H1 (cell line): Measurements from ENCODE around the gene MRPL45. TPM values are rescaled to one million over a fixed set of nuclear protein-coding genes. Genes with fewer than 3 reads are reported as not detected.

Source experiments
- ATF2 ChIP-seq: IDR thresholded peaks from 2 replicates; pipeline ENCODE4 v1.6.1; 2012; ENCODE audit warnings: low read length, inconsistent platforms
- BACH1 ChIP-seq: IDR thresholded peaks from 2 replicates; pipeline ENCODE4 v1.6.1; 2012; ENCODE audit warnings: low read length, improper control_type of control experiment
- JUND ChIP-seq: IDR thresholded peaks from 2 replicates; pipeline ENCODE4 v1.6.1; 2011; ENCODE audit warnings: mild to moderate bottlenecking, improper control_type of control experiment, low read length
- KDM5A ChIP-seq: fragments of 200-600 bp; IDR thresholded peaks from 2 replicates; pipeline ENCODE4 v1.7.1; 2012; ENCODE audit warnings: mild to moderate bottlenecking, low read length, inconsistent platforms, mixed read lengths
- RBBP5 ChIP-seq: IDR thresholded peaks from 2 replicates; pipeline ENCODE4 v1.7.1; 2012; ENCODE audit warnings: low read depth, mild to moderate bottlenecking, inconsistent platforms, low read length, moderate library complexity, borderline replicate concordance
- polyA plus RNA-seq, 7 experiments: library from polyadenylated mRNA; depleted of rRNA in 3 of 7; stranded (reverse) in 5 of 7; unstranded in 2 of 7; fragments of >200 nt in 5 of 7; fragments of 200-250 nt in 2 of 7; gene quantifications; 1 replicate in 5 of 7; 2 replicates in 1 of 7; 4 replicates in 1 of 7; pipeline versions ENCODE4 v1.2.1 to v1.2.3, GENCODE V29; 2011 to 2013; ENCODE audit warnings: missing spikeins in 2 of 7, mixed read lengths in 2 of 7
- total RNA-seq: library from RNA; stranded (reverse); fragmentation: NEBNext Ultra II Directional; extraction: Animal tissue kit (Norgen Biotek cat#: 25700); gene quantifications from 2 replicates; pipeline ENCODE4 v1.2.1, GENCODE V29; 2021

MRPL45 gene
- total and polyA plus RNA-seq, 2 of the 8 experiments (the other 6 are each of a cell fraction or from before 2014, with no cell fraction given) = 65.6 to 71.7 TPM

- no peak for TF ChIP-seq ATF2
- TF ChIP-seq JUND = no peak
- TF ChIP-seq RBBP5 = no peak
- no peak for TF ChIP-seq BACH1
- TF ChIP-seq KDM5A = no peak
These were observed 27.3 kb downstream of the MRPL45 start (continued) for GRCh38 chr17:38324141-38324697.
